NOMO-1 (cell line): ENCODE results near the gene MTF1.
"Not testable (repeated sequence)": the region's sequence is repeated elsewhere in the genome, so short reads cannot be mapped to it uniquely, and the experiment has no call there.

Experiments used
- DNase-seq, 2 experiments: peaks; one replicate each; lab custom pipeline; 2025; ENCODE audit not compliant: unreplicated experiment in 2 of 2; lab: John Stamatoyannopoulos, UW

MTF1 gene

DNA sequence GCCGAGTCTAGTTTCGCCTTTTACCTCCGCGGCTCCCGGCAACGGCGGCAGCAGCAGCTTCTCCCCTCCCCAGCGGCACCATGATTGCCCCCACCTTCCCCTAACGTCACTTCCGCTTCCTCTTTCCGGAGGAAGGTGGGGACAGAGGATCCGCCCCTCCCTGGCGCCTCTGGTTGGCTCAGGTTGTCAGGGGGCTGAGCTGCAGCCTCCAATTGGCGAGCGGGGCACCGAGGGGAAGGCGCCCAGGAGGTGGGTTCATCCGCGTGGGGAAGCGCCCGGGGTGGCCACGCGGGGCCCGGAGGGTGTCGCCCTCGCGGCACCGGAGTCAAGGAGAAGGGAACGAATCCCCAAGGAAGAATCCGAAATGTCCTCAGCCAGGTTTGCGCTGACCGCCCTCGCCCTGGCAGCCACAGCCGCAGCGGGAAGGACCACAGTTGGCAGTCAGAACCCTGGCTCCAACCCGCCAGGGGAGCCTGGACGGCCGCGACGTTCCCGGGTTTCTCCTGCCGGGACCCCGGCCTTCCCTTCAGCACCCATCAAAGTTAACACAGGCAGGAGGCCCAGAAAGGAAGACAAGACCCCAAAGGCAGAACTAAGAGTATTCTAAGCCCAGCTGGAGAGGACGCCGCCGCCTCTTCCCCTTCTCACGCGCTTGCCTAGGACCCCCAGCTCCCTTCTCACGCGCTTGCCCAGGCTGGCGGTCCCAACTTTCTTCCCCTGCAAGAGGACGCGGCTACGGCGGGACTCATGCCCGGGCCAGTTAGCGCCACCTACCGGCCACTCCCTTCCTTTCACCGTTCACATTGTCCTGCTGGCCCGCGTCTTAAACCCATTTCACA, at the start of gene MTF1:
Gene MTF1, minus strand, starts transcription at position 86 of the 839 bp plus-strand sequence. CDS start 1,934 bp downstream, outside the sequence.
- peak; percentile 94 to 97 for DNase-seq

GRCh38 chr1:37908531-37908930, 49.1 kb upstream of the MTF1 start:
- DNase-seq: not testable (repeated sequence)

DNA sequence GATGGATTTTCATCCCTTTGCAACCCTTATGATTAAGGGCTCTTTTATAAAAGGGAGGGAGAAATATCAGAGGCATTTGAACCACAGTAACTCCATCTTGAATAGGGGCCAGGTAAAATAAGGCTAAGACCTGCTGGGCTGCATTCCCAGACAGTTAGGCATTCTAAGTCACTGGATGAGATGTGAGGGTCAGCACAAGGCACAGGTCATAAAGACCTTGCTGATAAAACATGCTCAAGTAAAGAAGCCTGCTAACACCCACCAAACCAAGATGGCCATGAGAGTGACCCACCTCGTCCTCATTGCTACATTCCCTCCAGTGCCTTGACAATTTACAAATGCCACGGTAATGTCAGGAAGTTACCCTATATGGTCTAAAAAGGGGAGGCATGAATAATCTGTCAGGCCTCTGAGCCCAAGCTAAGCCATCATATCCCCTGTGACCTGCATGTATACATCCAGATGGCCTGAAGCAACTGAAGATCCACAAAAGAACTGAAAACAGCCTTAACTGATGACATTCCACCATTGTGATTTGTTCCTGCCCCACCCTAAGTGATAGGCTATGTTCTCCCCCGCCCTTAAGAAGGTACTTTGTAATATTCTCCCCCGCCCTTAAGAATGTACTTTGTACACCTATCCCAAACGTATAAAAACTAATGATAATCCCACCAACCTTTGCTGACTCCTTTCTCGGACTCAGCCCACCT, 48.2 kb upstream of the MTF1 start:
- not testable (repeated sequence) for DNase-seq

GRCh38 chr1:37906591-37906990, 47.2 kb upstream of the MTF1 start:
- DNase-seq: not testable (repeated sequence)

- no peak for DNase-seq
Observed at GRCh38 chr1:37905727-37906126, 46.3 kb upstream of the MTF1 start.

DNA sequence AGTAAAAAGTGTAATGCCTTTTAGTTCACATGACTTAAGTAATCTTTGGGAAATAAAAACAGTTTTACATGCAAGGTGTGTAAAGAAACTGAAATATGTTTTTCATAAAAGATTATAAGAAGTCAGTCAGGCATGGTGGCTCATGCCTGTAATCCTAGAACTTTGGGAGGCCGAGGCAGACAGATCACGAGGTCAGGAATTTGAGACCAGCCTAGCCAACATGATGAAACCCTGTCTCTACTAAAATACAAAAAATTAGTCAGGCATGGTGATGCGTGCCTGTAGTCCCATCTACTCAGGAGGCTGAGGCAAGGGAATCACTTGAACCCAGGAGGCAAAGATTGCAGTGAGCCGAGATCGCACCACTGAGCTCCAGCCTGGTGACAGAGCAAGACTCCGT, 44.5 kb upstream of the MTF1 start:
- DNase-seq: not testable (repeated sequence)

GRCh38 chr1:37902983-37903382, 43.6 kb upstream of the MTF1 start:
- no peak for DNase-seq

GRCh38 chr1:37901893-37902225, 42.5 kb upstream of the MTF1 start:
- DNase-seq: no peak

DNA sequence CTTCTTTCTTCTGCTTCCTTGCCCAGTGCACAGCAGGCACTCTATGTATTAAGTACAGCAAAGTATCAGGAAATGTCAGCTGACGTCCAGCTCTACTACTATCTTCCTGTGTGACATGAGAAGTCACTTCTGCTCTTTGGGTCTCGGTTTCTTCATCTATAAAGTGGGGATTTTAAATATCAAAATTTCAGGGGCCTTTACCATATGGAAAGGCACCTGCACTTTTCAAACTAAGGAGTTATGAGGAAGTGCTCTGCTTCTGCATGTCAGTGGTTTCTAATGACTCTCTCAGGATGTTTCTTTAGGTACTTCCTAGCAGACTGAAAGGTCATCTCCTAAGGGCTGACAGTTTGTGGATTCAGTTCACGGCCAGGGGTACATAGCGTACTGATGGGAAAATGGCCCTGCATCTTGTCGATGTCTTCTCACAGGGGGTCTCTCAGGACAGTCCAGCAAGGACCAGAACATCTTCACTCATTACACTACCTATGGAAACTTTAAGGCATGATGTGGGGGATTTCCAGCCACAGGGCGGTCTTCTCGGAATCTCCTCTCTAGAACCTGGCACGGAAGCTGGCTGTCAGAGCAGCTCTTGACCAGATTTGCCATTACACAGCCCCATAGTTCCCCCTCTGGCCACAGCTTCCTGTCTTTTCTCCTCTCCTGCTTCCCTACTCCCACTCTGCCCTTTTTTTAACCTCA, 42.0 kb upstream of the MTF1 start:
- DNase-seq: peak in 1 of 2 experiments; percentile 34

DNA sequence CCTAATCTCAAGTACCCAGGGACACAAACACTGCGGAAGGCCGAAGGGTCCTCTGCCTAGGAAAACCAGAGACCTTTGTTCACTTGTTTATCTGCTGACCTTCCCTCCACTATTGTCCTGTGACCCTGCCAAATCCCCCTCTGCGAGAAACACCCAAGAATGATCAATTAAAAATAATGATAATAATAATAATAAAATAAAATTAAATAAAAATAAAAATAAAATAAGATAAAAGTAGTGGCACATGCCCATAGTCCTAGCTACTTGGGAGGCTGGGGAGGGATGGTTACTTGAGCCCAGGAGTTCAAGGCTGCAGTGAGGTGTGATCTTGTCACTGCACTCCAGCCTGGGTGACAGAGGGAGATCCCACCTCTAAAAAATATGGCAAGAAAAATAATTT, 38.2 kb upstream of the MTF1 start:
- DNase-seq: not testable (repeated sequence)

- no peak for DNase-seq
Observed at GRCh38 chr1:37893673-37894072, 34.3 kb upstream of the MTF1 start.

- DNase-seq: peak in 1 of 2 experiments; percentile 22
Observed at GRCh38 chr1:37892151-37893047, 33.0 kb upstream of the MTF1 start.

GRCh38 chr1:37890378-37891014, 31.1 kb upstream of the MTF1 start:
- DNase-seq: peak in 1 of 2 experiments; percentile 41

- no peak for DNase-seq
Observed at GRCh38 chr1:37888022-37888700, 28.8 kb upstream of the MTF1 start.

GRCh38 chr1:37884145-37884544, 24.8 kb upstream of the MTF1 start:
- no peak for DNase-seq

DNA sequence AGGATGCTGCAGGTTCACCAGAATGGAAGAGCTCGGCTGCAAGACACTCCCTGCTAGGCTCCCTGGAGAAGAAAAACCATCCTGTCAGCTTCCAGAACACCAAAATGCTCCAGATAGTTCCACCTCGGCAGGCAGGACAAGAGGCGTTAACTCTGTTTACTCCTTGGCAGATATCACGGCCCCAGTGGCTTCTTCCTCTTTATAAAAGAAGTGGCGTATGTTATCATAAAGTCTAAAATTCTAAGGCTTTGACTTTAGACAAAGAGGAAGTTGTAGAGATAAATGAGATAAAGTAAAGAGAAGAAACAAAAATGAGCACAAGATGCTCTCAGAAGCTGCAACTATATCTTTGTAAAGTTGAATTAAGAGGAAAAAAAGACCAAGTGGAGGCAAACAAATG, 24.3 kb upstream of the MTF1 start:
- no peak for DNase-seq

DNA sequence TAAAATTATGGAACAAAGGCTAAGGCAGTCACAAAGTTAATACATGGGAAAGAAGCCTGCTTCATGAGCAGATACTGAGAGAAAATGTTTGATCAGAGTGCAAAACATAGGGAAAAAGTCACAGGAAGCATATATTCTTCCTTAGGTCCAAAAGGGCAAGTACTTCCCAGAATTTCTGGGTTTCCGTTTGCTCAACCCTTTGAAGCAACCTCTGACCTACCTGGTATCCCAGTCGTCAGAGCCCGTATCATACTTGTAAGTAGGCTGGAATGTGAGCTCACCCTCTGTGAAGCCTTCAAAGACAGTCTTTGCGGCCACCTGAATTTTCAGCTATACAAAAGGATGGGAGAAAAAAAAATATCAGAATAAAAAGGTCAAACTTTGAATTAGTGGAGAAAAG, 20.5 kb upstream of the MTF1 start:
- no peak for DNase-seq

DNA sequence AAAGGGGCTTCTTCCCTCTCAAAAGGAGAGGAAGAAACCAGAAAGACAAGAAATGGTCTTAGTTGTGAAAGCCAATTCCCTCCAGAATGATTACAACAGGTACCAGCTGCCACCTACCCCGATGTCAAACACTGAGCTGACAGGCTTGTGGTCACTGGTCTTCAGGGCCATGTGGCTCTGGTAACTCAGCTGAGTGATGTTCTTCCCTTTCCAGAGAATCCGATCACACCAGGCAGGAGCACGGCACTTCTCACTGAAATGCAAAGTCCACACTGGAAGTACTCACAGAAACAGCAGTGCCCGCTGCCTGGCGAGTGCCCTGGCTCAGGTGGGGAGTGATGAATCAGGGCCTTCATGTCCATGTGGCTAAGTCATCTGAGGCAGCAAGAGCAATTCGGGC, 18.7 kb upstream of the MTF1 start:
- no peak for DNase-seq

GRCh38 chr1:37875833-37876232, 16.4 kb upstream of the MTF1 start:
- DNase-seq: no peak
